Measurements from ENCODE around the gene NKX2-4.

- TF ChIP-seq EZH2 (IDR thresholded peaks at IDR 0.05) = no peak
- no peak for TF ChIP-seq POLR2AphosphoS5 (IDR thresholded peaks at IDR 0.05; ENCODE audit: low read depth, low read length)
- no peak for TF ChIP-seq CTCF (IDR thresholded peaks at IDR 0.05 in 2 of 3, conservative IDR thresholded peaks at IDR 0.05 in 1 of 3; ENCODE audit: borderline replicate concordance in 1 of 3, insufficient read depth in 1 of 3, low read depth in 2 of 3, low read length in 2 of 3)
- TF ChIP-seq SP1 (IDR thresholded peaks at IDR 0.05; ENCODE audit: low read depth) = no peak
- no peak for TF ChIP-seq POLR2A (IDR thresholded peaks at IDR 0.05; ENCODE audit: borderline replicate concordance, extremely low read depth, insufficient read depth, insufficient read length)
- TF ChIP-seq ELF1 (IDR thresholded peaks at IDR 0.05; ENCODE audit: borderline replicate concordance, low read depth) = no peak
- TF ChIP-seq, protein P1, sequence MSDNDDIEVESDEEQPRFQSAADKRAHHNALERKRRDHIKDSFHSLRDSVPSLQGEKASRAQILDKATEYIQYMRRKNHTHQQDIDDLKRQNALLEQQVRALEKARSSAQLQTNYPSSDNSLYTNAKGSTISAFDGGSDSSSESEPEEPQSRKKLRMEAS (IDR thresholded peaks at IDR 0.05) = no peak
Observed at GRCh38 chr20:21391972-21392352, 5.4 kb downstream of the NKX2-4 start.
